GM21367 (cell line): ENCODE results near the gene CRELD1.
"Not testable (repeated sequence)": the region's sequence is repeated elsewhere in the genome, so short reads cannot be mapped to it uniquely, and the experiment has no call there.

Experiments
- ATAC-seq: cut with Tn5 transposase; IDR thresholded peaks from one replicate; pipeline ENCODE4 v1.9.1; 2021; ENCODE audit not compliant: unreplicated experiment

CRELD1 gene

DNA sequence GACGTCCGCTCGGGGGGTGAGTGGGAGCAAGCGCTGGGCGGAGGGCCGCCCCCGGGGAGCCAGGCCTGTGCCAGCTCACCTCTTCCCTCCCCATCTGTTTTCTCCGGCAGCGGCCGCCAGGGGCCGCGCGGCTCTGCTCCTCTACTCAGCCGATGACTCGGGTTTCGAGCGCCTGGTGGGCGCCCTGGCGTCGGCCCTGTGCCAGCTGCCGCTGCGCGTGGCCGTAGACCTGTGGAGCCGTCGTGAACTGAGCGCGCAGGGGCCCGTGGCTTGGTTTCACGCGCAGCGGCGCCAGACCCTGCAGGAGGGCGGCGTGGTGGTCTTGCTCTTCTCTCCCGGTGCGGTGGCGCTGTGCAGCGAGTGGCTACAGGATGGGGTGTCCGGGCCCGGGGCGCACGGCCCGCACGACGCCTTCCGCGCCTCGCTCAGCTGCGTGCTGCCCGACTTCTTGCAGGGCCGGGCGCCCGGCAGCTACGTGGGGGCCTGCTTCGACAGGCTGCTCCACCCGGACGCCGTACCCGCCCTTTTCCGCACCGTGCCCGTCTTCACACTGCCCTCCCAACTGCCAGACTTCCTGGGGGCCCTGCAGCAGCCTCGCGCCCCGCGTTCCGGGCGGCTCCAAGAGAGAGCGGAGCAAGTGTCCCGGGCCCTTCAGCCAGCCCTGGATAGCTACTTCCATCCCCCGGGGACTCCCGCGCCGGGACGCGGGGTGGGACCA, 632 bp upstream of the CRELD1 start:
- peak; percentile 64 for ATAC-seq

DNA sequence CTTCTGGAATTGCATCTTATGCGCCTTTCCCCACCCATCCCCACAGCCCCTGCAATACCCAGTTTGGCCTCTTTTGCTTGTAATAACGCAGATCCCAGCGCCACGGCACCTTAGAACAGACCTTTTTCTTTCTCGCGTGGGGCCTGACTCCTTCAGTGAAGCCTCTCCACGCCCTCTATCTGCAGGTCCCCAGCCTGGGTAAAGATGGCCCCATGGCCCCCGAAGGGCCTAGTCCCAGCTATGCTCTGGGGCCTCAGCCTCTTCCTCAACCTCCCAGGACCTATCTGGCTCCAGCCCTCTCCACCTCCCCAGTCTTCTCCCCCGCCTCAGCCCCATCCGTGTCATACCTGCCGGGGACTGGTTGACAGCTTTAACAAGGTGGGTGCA, 594 bp downstream of the CRELD1 start:
- ATAC-seq = no peak

DNA sequence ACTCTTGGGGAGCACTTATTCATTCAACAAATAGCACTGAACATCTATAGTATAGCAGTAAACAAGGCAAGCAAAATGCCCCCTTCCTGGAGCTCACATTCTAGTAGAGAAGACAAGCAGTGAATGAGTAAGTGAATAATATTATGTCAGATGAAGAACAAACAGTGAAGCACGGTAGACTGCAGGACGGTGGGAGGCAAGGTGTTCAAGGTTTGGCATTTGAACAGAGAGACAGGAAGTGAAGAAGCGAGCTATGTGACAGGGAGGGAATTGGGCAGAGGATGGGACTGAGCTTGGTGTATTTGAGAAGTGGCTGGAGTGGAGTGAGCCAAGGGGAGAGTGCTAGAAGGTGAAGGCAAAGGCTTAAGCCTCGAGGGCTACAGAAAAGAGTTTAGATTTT, 1.4 kb downstream of the CRELD1 start:
- no peak for ATAC-seq

DNA sequence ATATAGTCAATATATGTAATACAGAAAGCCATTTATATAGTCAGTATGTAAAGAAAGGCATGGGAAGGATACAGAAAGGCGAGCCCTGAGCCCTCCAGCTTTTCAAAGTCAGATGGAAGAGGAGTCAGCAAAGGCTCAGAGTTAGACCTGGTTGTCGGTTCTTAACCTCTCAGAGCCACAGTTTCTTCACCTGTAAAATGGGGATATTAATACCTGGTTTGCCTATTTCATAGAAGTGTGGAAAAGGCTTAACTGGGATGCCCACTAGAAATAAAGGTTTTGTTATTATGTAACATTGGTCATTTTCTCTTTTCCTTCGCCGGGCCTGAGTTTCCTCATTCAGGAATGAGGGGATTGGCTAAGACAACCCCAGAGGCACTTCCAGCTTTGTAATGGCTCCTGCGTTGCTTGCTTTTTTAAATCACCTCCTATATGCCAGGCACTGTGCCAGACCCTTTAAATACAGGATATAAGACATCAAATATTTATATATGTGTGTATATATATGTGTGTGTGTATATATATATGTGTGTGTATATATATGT, 2.4 kb downstream of the CRELD1 start:
- no peak for ATAC-seq

DNA sequence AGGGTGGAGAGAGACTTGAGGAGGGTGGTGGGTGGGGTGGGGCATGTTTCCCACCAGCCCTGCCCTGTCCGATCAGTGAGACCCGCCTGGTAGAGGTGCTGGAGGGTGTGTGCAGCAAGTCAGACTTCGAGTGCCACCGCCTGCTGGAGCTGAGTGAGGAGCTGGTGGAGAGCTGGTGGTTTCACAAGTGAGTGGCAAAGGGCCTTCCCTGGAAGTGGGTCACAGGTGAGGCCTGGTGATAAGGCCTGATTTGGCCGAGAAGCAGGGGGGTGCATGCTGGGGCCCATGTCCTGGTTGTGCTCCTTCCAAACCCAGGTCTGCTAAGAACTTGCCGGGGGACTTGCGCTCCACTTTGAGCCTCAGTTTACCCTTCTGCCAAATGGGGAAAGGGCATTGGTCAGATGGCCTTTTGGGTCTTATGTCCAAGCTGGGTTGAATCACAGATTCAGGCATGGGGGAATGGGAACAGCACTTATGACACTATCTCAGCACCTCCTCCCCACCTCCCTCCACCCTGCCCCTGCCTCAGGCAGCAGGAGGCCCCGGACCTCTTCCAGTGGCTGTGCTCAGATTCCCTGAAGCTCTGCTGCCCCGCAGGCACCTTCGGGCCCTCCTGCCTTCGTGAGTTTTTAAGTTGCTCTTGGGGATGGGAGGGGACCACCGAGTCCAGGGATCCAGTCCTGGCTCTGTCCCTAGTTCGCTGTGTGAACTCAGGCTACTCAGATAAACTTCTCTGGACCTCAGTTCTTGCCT, 4.0 kb downstream of the CRELD1 start:
- ATAC-seq = no peak

DNA sequence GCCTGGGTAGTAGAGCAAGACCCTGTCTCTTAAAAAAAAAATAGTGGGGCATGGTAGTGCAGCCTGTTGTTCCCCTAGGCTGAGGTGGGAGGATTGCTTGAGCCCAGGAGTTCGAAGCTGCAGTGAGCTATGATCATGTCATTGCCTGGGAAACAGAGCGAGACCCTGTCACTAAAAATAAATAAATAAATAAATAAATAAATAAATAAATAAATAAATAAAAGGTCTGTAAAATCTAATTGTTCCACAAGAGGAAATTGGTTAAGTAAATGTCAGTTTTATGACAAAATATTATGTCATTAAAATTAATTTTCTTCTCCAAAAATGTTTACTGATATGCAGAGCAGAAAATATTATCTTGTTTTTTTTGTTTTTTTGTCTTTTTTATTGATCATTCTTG, 5.3 kb downstream of the CRELD1 start:
- no peak for ATAC-seq

DNA sequence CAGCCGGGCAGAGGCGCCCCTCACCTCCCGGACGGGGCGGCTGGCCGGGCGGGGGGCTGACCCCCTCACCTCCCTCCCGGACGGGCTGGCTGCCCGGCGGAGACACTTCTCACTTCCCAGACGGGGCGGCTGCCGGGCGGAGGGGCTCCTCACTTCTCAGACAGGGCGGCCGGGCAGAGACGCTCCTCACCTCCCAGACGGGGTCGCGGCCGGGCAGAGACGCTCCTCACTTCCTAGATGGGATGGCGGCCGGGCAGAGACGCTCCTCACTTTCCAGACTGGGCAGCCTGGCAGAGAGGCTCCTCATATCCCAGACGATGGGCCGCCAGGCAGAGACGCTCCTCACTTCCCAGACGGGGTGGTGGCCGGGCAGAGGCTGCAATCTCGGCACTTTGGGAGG, 6.3 kb downstream of the CRELD1 start:
- not testable (repeated sequence) for ATAC-seq

DNA sequence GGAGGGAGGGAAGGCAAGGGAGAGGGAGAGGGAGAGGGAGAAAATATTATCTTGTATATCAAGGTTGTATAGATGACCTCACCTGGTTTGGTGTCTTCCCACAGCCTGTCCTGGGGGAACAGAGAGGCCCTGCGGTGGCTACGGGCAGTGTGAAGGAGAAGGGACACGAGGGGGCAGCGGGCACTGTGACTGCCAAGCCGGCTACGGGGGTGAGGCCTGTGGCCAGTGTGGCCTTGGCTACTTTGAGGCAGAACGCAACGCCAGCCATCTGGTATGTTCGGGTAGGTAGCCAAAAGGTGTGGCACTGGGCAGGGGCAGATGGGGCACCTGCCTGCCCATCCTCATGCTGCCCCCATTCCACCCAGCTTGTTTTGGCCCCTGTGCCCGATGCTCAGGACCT, 7.1 kb downstream of the CRELD1 start:
- ATAC-seq = no peak

DNA sequence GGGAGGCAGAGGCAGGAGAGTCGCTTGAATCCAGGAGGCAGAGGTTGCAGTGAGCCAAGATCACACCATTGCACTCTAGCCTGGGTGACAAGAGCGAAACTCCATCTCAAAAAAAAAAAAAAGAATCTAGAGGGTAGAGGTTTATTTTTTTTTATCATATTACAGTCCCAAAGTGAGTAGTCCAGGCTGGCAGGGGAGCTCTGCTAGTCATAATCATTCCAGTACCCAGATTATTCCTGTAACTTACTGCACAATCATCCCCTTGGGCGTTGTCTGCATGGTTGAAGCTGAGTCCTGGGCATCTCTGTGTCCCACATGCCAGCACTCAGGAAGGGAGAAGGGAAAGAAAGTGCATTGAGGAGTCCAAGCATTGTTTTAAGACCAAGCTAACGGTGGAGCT, 8.5 kb downstream of the CRELD1 start:
- no peak for ATAC-seq

DNA sequence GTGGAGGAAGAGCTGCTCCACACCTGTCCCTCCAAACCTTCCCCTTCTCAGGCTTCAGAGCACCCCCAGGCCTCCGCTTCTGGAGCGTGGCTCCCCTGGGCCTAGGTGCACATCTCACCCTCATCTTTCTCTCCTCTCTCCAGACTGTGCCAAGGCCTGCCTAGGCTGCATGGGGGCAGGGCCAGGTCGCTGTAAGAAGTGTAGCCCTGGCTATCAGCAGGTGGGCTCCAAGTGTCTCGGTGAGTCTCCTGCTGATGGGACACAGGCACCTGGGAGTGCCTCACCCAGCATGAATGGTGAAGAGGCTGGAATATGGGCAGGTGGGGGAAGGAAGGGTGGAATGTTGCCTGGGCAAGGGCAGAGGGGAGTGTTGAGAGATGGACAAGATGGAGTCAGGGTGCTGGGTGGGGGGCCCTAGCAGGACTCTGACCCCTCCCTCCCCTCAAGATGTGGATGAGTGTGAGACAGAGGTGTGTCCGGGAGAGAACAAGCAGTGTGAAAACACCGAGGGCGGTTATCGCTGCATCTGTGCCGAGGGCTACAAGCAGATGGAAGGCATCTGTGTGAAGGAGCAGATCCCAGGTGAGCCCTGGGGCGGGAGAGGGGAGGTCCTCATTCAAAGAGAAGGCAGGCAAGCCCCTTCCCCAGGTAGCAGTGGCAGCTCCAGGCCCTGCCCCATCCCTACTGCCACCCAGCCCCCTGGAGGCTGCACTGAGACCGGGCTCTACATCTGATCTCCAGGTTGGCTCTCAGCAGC, 9.5 kb downstream of the CRELD1 start:
- no peak for ATAC-seq

DNA sequence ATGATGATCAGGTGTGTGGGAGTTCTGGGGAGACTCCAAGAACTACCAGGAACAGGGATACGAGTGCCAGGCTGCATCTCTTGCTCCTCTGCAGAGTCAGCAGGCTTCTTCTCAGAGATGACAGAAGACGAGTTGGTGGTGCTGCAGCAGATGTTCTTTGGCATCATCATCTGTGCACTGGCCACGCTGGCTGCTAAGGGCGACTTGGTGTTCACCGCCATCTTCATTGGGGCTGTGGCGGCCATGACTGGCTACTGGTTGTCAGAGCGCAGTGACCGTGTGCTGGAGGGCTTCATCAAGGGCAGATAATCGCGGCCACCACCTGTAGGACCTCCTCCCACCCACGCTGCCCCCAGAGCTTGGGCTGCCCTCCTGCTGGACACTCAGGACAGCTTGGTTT, 10.6 kb downstream of the CRELD1 start:
- ATAC-seq = no peak

DNA sequence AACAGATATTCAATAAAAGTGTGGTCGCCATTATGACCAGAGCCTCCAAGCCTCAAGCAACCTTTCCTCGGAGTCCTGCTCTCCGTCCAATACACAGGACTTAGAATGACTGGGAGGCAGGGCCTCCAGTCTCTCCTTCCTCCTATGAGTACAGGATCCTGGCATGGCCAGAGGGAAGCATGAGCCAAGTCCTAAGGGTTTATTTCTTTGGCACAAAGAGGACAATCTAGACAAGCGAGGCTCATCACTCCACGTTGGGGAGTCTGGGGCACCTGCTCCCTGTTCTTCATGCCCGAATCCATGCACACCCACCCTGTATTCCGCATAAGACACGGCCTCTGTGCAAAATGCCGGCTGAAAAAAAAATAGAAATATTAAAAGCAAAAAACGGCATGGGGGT, 11.7 kb downstream of the CRELD1 start:
- no peak for ATAC-seq

DNA sequence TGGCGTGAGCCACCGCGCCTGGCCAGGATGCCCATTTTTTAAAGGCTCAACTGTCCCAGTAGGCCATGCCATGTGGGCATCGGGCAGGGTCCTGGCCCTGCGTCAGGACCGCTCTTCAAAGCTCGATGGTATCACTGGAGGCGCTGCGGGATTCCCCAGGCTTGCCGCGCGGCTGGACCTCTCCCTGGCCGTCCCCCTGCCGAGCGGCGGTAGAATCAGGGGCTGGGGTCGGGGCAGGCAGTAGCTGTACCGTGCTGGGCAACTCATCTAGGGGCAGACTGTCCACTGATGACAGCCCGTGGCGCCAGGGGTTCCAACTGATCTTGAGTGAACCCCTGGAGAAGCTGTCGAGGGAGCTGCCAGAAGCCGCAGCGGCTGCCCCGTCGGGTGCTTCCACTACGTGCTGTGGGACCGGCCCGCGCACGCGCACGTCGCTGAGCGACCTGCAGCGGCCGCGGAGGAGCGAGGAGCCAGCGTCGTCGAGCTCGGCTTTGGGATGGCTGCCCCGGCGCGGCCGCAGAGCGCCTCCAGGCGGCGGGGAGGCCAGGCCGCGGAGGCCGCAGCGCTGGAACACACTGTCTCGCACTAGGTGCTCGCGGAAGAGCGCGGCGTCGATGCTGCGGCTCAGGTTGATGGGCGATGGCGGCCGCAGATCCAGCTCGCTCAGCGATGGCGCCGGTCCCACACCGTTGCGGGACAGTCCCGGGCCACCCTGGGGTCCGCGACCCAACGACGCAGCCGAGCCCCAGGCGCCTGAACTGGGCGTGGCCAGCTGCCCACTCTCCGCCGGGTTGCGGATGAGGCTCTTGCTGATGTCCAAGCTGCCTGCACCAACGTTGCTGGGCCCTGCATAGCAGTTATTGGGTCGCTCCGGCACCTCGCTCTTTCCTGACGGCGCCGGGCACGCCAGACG, 12.7 kb downstream of the CRELD1 start:
- no peak for ATAC-seq

DNA sequence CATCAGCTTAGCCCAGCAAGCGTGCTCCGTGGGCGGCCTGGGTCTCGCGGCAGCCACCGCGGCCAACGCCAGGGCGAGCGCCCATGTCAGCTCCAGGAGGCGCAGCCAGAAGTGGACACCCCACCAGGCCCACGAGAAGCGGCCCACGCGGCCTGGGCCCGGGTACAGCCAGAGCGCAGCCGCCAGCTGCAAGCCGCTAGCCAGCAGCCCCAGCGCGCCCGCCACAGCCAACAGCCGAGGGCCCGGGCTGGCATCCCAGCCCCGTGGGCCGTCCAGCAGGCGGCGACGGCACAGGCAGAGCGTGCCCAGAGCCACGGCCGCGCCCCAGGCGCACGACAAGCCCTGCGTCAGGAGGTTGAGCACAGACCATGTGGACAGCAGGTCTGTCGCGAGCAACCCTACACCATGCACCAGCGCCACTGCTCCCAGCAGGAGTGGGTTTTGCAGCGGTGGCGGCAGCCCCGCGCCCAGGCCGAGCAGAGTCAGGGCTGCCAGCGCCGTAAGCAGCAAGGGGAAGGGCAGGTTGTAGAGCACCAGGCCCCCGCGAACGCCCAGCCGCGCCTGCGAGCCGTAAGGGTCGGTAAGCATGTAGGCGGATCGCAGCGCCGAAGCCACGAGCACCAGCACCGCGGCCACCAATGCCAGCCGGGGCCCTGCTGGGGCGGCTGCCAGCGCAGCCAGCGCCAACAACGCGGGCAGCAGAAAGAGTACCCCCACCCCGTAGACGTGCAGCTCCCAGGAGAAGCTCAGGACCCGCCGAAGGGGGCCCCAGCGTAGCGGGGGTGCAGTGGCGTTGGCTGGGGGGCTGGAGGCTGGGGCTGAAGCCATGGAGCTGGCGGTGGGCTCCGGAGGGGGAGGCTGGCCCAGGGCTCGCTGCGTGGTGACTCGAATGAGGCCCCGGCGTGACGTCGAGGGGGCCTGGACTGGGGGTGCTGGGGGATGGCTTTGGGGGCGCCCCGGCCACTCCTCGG, 13.7 kb downstream of the CRELD1 start:
- ATAC-seq = no peak

DNA sequence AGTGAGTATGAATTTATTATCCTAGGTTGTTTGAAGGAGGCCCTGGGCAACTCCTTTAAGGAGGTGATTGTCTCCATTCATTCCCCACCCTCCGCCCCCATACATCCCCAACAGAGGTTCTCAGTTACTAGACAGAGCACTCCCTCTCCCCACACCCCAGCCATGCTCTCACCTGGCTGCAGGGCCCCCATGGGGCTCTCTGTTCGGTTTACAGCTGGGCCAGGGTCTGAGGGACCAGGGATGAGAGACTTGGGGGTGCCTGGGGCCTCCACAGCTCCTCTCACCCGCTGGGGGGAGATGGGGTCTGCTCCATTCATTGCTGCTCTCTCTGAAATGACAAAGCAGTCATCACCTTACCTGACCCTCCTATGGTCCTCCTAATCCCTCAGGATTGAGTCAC, 15.0 kb downstream of the CRELD1 start:
- ATAC-seq = no peak

DNA sequence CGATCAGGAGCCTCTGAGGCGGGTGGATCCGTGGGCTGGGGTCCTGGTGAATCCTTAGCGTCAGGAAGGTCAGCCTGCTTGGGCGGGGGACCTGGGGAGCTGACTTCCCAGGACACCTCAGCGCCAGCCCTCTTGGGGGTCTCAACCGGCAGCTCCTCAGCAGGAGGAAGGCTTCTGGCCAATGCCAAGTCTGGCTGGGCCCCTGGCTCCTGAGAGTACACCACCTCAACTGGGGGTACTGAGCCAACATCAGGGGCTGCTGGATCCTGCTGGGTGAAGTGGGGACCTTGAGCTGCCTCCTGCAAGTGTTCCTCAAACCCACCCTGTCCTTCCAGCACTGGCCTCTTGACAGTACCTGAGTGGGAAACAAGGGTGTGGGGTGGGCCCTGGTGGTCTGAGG, 15.5 kb downstream of the CRELD1 start:
- ATAC-seq = no peak

DNA sequence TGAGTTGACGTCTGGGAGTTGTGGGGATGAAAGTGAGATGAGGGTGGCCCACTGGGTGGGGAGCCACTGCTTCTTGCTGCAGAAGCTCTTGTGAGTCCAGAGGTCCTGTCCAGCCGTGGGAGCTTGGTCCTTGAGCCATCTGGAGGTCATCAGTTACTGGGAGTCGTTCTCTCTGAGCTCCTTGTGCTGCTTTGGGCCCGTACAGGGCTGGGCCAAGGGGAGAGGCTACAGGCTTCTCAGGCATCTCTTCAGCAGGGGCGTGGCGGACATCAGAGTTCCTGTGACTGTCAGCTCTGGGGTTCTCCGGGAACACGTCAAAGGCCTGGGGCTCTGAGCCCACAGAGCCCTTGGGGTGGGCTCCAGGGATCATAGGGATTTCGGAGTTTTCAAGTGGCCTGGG, 16.0 kb downstream of the CRELD1 start:
- ATAC-seq = no peak

DNA sequence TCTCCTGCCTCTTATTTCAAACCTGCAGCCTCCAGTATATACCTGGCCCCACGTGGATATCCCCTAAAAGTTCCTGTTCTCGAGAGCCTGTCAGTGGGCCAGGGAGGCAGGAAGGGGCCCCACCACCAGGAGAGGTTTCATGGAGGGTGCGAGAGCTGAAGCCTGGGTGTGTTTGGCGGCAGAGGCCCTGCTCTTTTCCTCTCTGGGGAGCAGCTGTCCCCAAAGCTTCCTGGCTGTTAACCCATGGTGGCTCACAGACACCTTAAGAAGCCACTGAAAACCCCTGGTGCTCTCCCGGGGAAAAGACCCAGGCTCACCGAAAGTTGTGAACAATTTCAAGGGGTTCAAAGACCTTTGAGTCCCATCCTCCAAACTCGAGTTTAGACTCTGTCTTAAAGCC, 17.5 kb downstream of the CRELD1 start:
- ATAC-seq = no peak

DNA sequence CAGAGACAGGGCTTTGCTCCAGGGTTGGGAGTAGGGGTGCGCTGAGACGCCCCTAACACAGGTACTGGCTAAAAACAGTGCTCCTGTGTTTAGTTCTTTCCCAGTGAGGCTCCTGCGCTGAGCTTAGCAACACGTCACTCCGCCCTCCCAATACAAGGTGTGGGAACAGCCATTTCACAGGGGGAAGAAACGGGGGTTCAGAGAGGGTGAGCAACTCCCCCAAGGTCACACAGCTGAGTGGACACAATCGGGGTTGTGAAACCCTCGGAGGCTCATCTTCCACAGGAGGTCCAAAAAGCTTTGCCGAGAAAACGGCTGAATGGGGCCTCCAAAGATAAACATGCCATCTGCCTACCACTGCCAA, 17.9 kb downstream of the CRELD1 start:
- no peak for ATAC-seq
